CD4-positive, alpha-beta T cell treated with Interleukin-17A for 1 hour (primary cell): ENCODE results near the gene DHX15.
"Not testable (repeated sequence)": the region's sequence is repeated elsewhere in the genome, so short reads cannot be mapped to it uniquely, and the experiment has no call there.

Source experiments
- DNase-seq: peaks from one replicate; pipeline ENCODE4 v3.0.0-alpha.2; 2020

The DHX15 gene

GRCh38 chr4:24537025-24537424, 47.3 kb downstream of the DHX15 start:
- no peak for DNase-seq

- no peak for DNase-seq
Observed at GRCh38 chr4:24535399-24535798, 49.0 kb downstream of the DHX15 start.

DNA sequence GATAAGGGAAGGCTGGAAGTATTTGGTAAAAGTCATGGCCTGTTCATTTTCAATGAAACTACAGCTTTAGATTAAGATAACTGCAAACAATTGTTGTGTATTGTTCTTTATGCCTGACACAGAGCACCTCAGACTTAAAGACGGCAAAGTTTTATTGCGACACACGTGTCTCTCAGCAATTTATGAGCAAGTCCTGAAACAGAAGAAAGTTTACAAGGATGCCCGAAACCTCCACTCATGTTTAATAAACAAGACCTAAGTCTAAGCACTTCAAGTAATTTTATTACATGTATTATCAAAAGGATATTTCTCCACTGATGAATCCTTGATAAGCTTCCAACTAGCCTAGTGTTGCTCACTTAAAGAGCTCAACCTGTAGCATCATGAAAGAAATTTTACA, 51.0 kb downstream of the DHX15 start:
- no peak for DNase-seq

GRCh38 chr4:24529555-24529954, 54.8 kb downstream of the DHX15 start:
- no peak for DNase-seq

GRCh38 chr4:24527371-24527770, 57.0 kb downstream of the DHX15 start:
- no peak for DNase-seq

- no peak for DNase-seq
Observed at GRCh38 chr4:24521544-24521943, 62.8 kb downstream of the DHX15 start.

DNA sequence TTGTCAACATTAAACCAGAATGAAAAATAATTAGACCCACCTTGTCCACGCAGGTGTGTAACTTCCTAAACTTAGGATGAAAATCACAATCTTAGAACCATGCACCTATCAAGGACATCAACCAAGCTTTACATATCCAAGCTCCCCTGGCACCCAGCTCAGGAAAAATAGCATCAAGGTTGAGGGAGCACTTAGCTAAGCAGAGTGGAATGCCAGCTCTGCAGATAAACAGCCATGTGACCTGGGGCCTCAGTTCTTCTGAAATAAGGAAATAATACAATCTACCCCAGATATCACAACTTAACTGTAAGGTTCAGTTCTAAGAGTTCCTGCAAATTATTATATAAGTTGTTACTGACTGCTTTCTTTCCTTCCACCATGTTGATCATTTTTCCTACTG, 64.7 kb downstream of the DHX15 start:
- DNase-seq: no peak

- DNase-seq: no peak
Observed at GRCh38 chr4:24517676-24518075, 66.7 kb downstream of the DHX15 start.

DNA sequence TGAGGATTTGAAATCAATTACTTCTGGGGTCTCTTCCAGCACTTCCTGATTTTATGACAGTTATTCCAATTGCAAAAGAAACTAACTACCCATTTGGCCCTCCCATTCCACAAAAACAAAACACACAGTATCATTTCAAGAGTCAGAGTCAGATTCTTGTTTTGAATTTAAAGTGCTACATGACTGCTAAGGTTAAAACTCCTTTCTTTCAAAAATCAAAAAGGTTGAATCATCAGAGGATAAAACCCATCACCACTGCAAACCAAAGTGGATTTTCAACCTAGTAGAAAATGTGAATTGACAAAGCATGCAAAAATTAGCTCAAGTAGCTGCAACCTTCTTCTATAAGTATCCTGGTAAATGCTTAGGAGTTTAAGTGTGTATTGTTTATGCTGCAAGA, 67.4 kb downstream of the DHX15 start:
- DNase-seq: no peak

DNA sequence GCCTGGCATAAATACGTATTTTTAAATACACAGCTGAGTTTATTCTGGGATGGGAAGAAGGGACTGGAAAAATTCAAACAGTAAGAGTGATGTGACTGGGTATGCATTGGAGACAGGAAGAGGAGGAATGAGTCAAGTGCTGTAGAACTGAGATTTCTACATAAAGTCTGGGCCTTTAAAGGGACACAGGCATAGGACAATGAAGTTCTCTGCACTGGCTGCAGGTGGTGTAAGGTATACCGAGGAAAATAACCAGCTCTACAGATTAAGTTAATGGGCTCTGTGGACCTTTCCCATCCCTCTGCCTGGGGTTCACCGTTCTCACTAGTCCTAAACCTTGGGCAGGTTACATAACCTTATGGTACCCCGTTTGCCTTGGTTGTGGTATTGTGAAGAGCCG, 68.7 kb downstream of the DHX15 start:
- no peak for DNase-seq

DNA sequence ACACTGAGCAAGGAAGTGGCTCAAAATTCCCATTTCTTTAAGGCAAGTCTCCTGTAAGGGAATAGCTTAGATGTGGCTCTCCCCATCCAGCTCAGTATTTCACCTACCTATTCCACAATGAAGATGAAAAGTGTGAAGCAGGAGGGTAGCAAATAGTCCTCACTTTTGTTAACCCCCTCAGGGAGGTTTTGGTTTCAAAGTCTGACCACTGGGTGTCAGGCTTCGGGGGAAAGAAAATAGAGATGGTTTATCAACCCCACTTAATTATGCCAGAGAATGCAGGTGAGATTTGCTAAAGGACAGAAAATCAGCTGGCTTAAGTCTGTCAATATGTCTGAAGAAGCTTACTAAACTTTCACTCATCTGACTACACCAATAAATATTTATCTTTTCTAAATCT, 69.5 kb downstream of the DHX15 start:
- DNase-seq: no peak

GRCh38 chr4:24513718-24514117, 70.6 kb downstream of the DHX15 start:
- DNase-seq: no peak

DNA sequence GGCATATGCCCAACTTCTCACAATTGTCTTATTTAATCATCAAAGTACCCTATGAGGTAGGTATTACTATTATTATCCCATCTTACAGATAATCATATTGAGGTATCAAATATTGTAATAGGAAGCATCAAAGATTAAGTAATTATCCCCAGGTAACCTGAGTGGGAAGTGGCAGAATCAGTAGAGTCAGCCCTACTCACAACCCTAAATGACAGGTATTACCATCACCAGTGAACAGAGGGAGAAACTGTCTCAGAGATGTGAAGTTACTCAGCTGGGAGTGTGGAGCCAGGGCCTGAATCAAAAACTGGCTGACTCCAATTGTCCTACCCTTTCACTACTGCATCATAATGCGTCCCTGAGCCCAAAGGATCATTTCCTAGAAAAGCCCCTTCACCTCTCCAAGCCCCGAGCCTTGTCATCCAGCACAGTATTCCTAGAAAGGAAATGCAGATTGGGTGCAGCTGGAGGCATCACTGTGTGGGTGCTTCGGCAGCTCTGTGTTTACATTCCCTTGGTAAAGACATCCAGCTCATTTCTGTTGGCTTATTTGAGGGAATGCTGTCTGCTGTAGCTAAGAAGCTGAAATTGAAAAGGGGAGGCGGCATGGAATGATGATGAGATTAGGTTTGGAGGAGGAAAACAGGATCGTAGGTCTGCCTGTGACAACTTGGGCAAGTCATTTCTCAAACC, 72.8 kb downstream of the DHX15 start:
- DNase-seq: no peak

- DNase-seq: no peak
Observed at GRCh38 chr4:24510091-24510490, 74.3 kb downstream of the DHX15 start.

GRCh38 chr4:24508541-24508940, 75.8 kb downstream of the DHX15 start:
- DNase-seq: no peak

GRCh38 chr4:24507439-24507838, 76.9 kb downstream of the DHX15 start:
- no peak for DNase-seq

GRCh38 chr4:24503090-24503489, 81.3 kb downstream of the DHX15 start:
- not testable (repeated sequence) for DNase-seq

- DNase-seq: no peak
Observed at GRCh38 chr4:24497221-24497620, 87.1 kb downstream of the DHX15 start.

- no peak for DNase-seq
Observed at GRCh38 chr4:24496597-24496996, 87.8 kb downstream of the DHX15 start.

DNA sequence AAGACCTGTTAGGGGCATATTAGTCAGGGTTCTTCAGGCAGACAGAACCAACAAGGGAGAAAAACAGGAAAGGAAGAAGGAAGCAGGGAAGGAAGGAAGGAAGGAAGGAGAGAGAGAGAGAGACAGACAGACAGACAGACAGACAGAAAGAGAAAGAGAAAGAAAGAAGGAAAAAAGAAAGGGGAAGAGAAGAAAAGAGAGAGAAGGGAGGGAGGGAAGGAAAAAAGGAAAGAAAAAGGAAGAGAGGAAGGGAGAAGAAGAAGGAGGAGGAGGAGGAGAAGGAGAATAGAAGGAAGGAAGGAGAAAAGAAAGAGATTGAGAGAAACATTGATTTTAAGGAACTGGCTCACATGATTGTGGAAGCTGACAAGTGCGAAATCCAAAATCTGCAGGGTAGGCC, 89.0 kb downstream of the DHX15 start:
- DNase-seq: no peak

DNA sequence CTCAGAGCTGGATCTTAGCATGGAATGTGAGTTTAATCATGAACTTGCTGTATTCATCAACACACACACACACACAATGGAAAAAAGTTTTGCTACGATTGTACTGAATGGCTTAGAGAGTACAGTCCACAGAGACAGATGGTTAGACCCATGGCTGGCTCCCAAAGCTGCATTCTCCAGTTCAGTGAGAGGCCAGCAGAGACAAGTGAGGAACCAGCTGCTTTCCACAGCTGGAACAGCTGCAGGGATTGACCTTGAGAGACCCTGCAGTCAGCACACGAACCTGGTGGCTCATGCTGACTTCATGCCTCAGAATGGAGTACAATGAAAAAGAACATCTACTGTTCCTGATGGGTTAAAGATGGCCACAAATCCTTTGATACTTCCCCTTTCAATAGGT, 94.5 kb downstream of the DHX15 start:
- no peak for DNase-seq

- peak; percentile 51 for DNase-seq
Observed at GRCh38 chr4:24488399-24489164, 95.8 kb downstream of the DHX15 start.

DNA sequence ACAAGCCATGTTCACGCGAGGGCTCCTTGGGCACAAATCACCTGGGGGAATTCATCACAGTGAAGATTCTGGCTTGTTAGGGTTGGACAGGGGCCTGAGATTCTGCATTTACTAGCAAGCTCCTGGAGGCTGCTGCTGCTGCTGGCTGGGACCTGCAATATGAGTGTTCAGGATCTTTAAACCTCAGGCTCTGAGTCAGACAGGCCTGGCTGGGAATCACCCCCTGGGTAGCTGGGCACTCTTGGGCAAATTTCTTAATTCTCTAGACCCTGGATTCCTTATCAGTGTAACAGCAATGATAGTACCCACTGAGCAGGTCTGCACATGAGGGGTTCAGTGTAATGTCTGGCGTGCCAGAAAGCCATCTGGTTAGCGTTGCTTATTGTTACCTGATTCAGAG, 101.5 kb downstream of the DHX15 start:
- DNase-seq: no peak

DNA sequence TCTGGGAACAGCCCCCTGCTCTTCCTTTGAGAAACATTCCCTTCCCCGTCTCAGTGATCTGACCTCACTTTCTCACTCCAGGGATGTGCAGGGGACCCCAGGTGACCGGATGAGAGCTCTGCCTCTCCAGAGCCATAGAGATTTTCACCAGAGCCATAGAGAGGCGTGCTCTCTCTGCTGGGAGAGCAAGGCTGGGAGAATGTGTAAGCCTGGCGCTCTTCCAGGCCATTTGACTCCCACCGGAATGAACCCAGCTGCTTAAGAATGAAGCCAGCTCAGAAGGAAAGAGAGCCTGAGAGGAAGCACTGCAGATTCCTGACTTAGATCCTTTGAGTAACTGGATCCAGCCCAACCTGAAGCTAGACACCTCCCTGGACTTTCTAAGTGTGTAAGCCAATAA, 106.4 kb downstream of the DHX15 start:
- no peak for DNase-seq
